ENCODE results near the gene CARS2.
"Not testable (repeated sequence)": the region's sequence is repeated elsewhere in the genome, so short reads cannot be mapped to it uniquely, and the experiment has no call there.

The CARS2 gene

GRCh38 chr13:110617321-110618072 is 88.4 kb downstream of the CARS2 start:
- DNase-seq (ENCODE audit: low spot score), result peak; percentile 79

DNA sequence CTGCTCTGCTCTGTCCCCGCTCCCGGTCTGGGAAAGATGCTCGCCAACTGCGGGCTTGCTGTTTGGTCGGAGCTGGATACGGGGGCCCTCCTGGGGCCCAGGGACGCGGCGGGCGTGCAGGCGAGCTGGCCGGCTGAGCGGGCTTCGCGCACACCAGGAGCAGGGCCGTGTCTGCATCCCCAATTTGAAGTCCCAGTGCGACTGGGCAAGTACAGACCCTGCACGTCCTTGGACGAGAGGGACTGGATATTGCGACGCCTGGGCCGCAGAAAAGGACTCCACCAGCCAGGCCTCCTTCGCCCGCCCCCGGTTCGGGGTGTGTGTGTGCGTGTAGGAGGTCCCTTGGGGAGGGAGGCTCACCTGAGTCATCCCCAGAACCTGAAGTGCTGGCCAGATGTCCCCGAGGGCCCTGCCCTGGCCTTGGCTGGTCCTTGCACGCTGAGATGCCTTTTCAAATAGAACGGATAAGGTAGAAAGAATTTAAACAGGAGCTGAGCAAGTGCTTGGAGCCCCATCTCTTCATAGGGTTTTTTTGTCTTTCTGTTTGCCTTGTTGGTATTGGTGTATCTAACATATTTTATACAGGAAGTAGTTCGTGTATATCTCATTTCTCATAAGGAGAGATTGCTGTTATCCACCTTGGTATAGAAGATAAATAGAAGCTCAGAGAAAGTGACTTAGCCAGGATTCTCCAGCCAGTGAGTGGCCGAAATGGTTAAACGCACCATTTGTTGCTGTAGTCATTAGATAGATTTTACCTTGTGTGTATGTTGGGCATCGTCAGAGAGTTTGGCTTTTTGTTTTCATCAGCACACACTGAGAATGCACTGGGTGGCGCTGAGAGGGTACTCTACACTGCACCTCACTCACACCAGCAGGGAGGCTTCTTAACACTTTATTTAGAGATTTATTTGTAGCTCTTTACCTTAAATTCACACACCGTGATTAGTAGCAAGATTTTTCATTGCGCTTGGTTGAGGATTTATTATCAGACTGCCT is 89.5 kb downstream of the CARS2 start:
- DNase-seq (ENCODE audit: low spot score), result peak; percentile 68

DNA sequence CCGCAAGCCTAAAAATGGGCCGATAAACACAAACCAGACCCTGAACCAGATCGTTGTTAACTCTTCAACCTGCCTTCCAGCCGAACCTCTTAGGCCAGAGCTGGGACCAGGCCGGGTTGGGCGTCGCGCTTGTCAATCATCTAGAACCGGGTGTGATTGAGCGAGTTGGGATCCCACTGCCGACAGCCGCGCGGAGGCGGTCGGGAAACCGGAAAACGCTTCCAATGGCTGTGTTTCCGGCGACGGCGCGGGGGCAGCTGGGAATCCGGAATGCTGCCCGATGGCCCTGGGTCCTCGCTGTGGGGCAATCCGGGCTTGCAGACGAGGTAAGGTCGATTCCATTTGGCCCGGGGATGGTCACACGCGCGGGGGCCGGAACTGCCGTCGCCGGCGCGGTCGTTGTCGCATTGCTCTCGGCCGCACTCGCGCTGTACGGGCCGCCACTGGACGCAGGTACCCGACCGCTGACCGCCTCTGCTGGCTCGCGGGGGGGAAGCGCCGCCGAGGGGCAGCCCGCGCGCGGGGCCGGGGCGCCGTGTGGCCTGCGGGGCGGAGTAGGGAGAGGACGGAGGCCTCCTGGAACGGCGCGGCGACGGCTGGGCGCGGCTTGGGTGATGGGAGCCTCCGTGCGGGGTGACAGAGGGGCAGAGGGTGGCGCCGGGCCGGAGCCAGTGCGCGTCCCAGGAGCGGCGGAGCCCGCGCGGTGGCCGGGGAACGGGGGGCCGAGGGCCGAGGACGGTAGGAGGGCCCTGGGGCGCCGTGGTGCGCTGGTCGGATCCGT is 90.4 kb downstream of the CARS2 start, which contains the start of gene NAXD:
NAXD (plus strand) TSS at position 224 of the 781 bp plus-strand sequence; CDS start at position 281, 57 bp downstream.
- peak; percentile 99 for DNase-seq (ENCODE audit: low spot score)

- no peak for DNase-seq (ENCODE audit: low spot score)
These were observed 91.0 kb downstream of the CARS2 start for GRCh38 chr13:110615005-110615321.

DNA sequence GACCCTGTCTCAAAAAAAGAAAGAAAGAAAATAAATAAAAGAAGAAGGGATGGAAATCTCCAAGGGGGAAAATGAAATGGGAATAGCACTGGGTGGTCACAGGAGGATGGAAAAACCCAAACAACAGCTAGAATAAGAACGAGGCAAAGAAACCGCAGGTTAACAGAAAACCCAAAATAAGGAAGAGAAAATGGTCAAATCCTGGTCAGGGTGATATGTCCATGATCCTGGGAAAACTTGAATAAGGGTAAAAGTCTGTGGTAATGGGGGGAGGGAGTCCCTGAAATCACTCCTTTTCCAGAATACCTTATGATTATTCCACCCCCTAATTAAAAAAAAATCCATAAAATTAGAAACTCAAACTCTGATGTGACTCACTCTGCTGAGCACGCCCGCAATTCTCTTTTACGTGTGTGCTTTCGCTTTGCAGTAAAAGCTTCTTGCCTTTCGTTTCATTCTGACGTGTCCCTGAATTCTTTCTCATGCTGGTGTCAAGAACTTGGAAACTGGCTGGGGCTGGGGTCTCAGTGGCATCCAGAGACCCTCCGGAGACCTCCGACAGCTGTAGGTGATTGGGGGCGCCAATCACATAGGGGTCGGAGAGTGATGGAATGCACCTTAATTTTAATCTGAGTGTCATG is 94.8 kb downstream of the CARS2 start:
- no peak for DNase-seq (ENCODE audit: low spot score)

DNA sequence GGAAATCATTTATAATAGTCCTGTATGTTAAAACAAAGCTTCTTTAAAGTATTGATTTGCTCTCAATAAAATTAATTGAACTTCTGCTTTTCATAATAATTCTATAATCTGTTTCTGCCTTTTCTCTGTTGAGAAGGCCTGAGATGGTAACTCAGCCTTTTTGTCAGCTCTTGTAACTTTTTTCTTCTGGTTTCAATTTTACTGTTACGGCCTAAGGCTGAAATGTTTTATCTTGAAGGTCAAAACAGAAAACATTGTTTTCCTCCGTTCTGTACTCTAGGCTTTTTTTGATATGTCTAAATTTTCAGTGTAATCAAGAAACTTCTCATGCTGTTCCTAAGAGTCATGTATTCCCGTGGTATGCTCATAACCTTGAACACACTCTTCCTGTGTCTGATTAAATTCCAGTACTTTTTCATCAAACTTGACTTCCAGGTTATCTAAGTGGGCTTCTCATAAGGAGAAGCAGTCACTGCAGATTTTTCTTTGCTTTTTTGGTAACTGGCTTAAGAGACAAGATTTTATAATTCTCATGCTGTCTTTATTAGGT is 98.2 kb downstream of the CARS2 start:
- no peak for DNase-seq (ENCODE audit: low spot score)

DNA sequence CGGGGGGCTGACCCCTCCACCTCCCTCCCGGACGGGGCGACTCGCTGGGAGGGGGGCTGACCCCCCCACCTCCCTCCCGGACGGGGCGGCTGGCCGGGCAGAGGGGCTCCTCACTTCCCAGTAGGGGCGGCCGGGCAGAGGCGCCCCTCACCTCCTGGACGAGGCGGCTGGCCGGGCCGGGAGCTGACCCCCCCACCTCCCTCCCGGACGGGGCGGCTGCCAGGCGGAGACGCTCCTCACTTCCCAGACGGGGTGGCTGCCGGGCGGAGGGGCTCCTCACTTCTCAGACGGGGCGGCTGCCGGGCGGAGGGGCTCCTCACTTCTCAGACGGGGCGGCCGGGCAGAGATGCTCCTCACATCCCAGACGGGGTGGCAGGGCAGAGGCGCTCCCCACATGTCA is 99.6 kb downstream of the CARS2 start:
- DNase-seq (ENCODE audit: low spot score), result not testable (repeated sequence)

GRCh38 chr13:110605132-110605531 is 100.8 kb downstream of the CARS2 start:
- no peak for DNase-seq (ENCODE audit: low spot score)

DNA sequence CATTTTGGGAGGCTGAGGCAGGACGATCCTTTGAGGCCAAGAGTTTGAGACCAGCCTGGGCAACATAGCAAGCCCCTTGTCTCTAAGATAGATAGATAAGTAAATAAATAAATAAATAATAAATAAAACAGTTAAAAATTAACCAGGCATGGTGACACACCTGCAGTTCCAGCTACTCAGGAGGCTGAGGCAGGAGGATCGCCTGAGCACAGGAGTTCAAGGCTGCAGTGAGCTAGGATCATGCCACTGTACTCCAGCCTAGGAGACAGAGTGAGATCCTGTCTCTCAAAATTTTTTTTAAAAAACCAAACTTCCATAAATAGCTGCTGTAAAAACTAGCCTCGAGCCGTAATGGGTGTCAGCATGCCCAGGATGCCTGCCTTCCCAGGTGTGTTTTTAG is 104.9 kb downstream of the CARS2 start:
- no peak for DNase-seq (ENCODE audit: low spot score)

DNA sequence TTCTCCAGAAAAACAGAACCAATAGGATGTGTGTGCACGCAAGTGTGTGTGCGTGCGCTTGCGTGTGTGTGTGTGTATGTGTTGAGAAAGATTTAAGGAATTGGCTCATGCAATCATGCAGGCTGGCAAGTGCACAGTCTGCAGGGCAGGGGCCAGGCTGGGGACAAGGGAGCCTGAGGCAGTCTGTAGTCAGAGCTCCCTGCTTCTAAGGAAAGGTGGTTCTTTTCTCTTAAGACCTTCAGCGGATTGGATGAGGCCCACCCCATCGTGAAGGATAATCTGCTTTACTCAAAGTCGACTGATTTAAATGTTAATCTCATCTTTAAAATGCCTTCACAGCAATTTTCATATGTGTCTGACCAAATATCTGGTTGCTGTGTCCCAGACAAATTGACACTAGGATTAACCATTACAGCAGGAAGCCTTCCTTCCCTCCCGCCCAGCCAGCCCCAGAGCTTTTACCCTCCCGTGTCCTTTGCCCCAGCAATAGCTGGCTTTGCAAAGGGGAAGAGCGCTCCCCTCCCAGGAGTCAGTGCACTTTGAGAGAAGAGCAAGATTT is 105.6 kb downstream of the CARS2 start:
- DNase-seq (ENCODE audit: low spot score), result no peak

- DNase-seq (ENCODE audit: low spot score), result no peak
These were observed 108.8 kb downstream of the CARS2 start for GRCh38 chr13:110597041-110597689.

- peak; percentile 66 for DNase-seq (ENCODE audit: low spot score)
These were observed 112.3 kb downstream of the CARS2 start for GRCh38 chr13:110593430-110594130.

GRCh38 chr13:110592665-110593064 is 113.3 kb downstream of the CARS2 start:
- no peak for DNase-seq (ENCODE audit: low spot score)

All from AG08396 (cell line).